Measurements from ENCODE around the gene ANP32A.

Gene ANP32A

GRCh38 chr15:68792901-68793766, 27.6 kb downstream of the ANP32A start:
- no peak for DNase-seq (ENCODE audit: low read depth)
- H3K4me3 ChIP-seq (ENCODE audit: low read length): no peak overlapping the region
- TF ChIP-seq, protein P1, sequence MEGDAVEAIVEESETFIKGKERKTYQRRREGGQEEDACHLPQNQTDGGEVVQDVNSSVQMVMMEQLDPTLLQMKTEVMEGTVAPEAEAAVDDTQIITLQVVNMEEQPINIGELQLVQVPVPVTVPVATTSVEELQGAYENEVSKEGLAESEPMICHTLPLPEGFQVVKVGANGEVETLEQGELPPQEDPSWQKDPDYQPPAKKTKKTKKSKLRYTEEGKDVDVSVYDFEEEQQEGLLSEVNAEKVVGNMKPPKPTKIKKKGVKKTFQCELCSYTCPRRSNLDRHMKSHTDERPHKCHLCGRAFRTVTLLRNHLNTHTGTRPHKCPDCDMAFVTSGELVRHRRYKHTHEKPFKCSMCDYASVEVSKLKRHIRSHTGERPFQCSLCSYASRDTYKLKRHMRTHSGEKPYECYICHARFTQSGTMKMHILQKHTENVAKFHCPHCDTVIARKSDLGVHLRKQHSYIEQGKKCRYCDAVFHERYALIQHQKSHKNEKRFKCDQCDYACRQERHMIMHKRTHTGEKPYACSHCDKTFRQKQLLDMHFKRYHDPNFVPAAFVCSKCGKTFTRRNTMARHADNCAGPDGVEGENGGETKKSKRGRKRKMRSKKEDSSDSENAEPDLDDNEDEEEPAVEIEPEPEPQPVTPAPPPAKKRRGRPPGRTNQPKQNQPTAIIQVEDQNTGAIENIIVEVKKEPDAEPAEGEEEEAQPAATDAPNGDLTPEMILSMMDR (conservative IDR thresholded peaks at IDR 0.05; ENCODE audit: low read depth, low read length): no peak

- DNase-seq (ENCODE audit: low read depth): no peak
- TF ChIP-seq, protein P1 (conservative IDR thresholded peaks at IDR 0.05; ENCODE audit: low read depth, low read length): no peak
- H3K4me3 ChIP-seq (ENCODE audit: low read length): no peak overlapping the region
These were observed 29.0 kb downstream of the ANP32A start for GRCh38 chr15:68791431-68792283.

DNA sequence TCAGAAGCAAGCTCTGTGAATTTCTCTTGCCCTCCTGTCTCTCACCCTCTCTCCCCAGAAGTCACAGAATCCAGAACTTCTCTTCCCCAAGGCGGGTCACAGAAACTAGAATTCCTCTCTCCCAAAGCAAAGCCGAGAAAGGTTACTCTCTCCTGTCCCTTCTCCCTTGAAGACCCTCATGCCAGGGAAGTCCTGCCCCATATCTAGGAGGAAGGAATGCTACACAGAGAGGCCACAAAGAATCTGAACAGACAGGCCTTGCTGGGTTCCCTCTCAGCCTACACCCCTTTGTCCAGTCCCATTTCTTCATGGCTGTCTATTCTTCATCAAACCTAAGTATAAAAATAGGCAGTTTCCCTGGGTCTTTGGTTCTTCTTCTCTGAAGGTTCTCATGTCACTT, 29.8 kb downstream of the ANP32A start:
- DNase-seq (ENCODE audit: low read depth): no peak
- no peak overlapping the region for H3K4me3 ChIP-seq (ENCODE audit: low read length)
- TF ChIP-seq, protein P1 (conservative IDR thresholded peaks at IDR 0.05; ENCODE audit: low read depth, low read length): no peak

GRCh38 chr15:68790242-68790575, 30.5 kb downstream of the ANP32A start:
- TF ChIP-seq, protein P1 (conservative IDR thresholded peaks at IDR 0.05; ENCODE audit: low read depth, low read length): no peak
- H3K4me3 ChIP-seq (ENCODE audit: low read length): no peak overlapping the region
- no peak for DNase-seq (ENCODE audit: low read depth)

GRCh38 chr15:68789534-68790241, 31.0 kb downstream of the ANP32A start:
- no peak for DNase-seq (ENCODE audit: low read depth)
- no peak overlapping the region for H3K4me3 ChIP-seq (ENCODE audit: low read length)
- TF ChIP-seq, protein P1 (conservative IDR thresholded peaks at IDR 0.05; ENCODE audit: low read depth, low read length): no peak

- DNase-seq (ENCODE audit: low read depth): no peak
- no peak overlapping the region for H3K4me3 ChIP-seq (ENCODE audit: low read length)
- TF ChIP-seq, protein P1 (conservative IDR thresholded peaks at IDR 0.05; ENCODE audit: low read depth, low read length): no peak
These were observed 31.6 kb downstream of the ANP32A start for GRCh38 chr15:68789091-68789490.

Data from retinal pigment epithelial cell (primary cell).